ENCODE measurements around the gene OLA1.
"Not testable (repeated sequence)": the region's sequence is repeated elsewhere in the genome, so short reads cannot be mapped to it uniquely, and the experiment has no call there.

Gene OLA1

GRCh38 chr2:174248187-174248997 is at the start of gene OLA1:
Gene OLA1 (minus strand): TSS chr2:174248532. CDS start chr2:174246815, 1,717 bp downstream.
- peak; percentile 68 for DNase-seq

GRCh38 chr2:174292908-174293307 is 44.6 kb upstream of the OLA1 start:
- DNase-seq = no peak

- no peak for DNase-seq
Measured at GRCh38 chr2:174286172-174286571, 37.8 kb upstream of the OLA1 start.

- DNase-seq = no peak
Measured at GRCh38 chr2:174282441-174282840, 34.1 kb upstream of the OLA1 start.

GRCh38 chr2:174281736-174282135 is 33.4 kb upstream of the OLA1 start:
- DNase-seq = no peak

GRCh38 chr2:174280596-174280995 is 32.3 kb upstream of the OLA1 start:
- no peak for DNase-seq

GRCh38 chr2:174270263-174270662 is 21.9 kb upstream of the OLA1 start:
- DNase-seq = not testable (repeated sequence)

- no peak for DNase-seq
Measured at GRCh38 chr2:174266288-174266687, 18.0 kb upstream of the OLA1 start.

GRCh38 chr2:174263997-174264396 is 15.7 kb upstream of the OLA1 start:
- no peak for DNase-seq

- DNase-seq = no peak
Measured at GRCh38 chr2:174259981-174260380, 11.6 kb upstream of the OLA1 start.

GRCh38 chr2:174254267-174254666 is 5.9 kb upstream of the OLA1 start:
- no peak for DNase-seq

- no peak for DNase-seq
Measured at GRCh38 chr2:174248998-174249592, 763 bp upstream of the OLA1 start.

GRCh38 chr2:174247474-174248186 is 702 bp downstream of the OLA1 start:
- DNase-seq = no peak

GRCh38 chr2:174246944-174247381 is 1.4 kb downstream of the OLA1 start:
- DNase-seq = no peak

GRCh38 chr2:174245628-174246027 is 2.7 kb downstream of the OLA1 start:
- not testable (repeated sequence) for DNase-seq

GRCh38 chr2:174245065-174245464 is 3.3 kb downstream of the OLA1 start:
- no peak for DNase-seq

GRCh38 chr2:174243812-174244211 is 4.5 kb downstream of the OLA1 start:
- no peak for DNase-seq

GRCh38 chr2:174240097-174240496 is 8.2 kb downstream of the OLA1 start:
- DNase-seq = no peak

- DNase-seq = no peak
Measured at GRCh38 chr2:174236429-174236828, 11.9 kb downstream of the OLA1 start.

- no peak for DNase-seq
Measured at GRCh38 chr2:174235680-174236079, 12.7 kb downstream of the OLA1 start.

GRCh38 chr2:174233771-174234275 is 14.5 kb downstream of the OLA1 start:
- DNase-seq = no peak

GRCh38 chr2:174227748-174228147 is 20.6 kb downstream of the OLA1 start:
- no peak for DNase-seq

GRCh38 chr2:174224665-174225288 is 23.6 kb downstream of the OLA1 start:
- DNase-seq = no peak
